H9 (cell line): ENCODE data around the gene RPL22. TPM values are rescaled to one million over a fixed set of nuclear protein-coding genes. Genes with fewer than 3 reads are reported as not detected.

Experiments used
- DNase-seq: peaks from one replicate; pipeline ENCODE4 v3.0.0-alpha.2; 2017
- H2AFZ ChIP-seq: one replicate; pipeline ENCODE4 v1.6.1; 2013; ENCODE audit warnings: mild to moderate bottlenecking, low read length, control low read depth, moderate library complexity
- H2AK5ac ChIP-seq: 2 replicates; pipeline ENCODE4 v1.6.1; 2013; ENCODE audit warnings: low read length, control low read depth, mixed read lengths; ENCODE audit not compliant: insufficient read length
- H2BK120ac ChIP-seq: one replicate; pipeline ENCODE4 v1.6.1; 2013; ENCODE audit warnings: low read depth, mild to moderate bottlenecking, low read length, control low read depth, inconsistent platforms; ENCODE audit not compliant: poor library complexity, severe bottlenecking
- H2BK12ac ChIP-seq: 2 replicates; pipeline ENCODE4 v1.6.1; 2013; ENCODE audit warnings: low read length, control low read depth, mixed read lengths, low read depth; ENCODE audit not compliant: insufficient read length
- H2BK15ac ChIP-seq: 2 replicates; pipeline ENCODE4 v1.6.1; 2013; ENCODE audit warnings: low read depth, low read length, control low read depth
- H2BK20ac ChIP-seq: one replicate; pipeline ENCODE4 v1.6.1; 2013; ENCODE audit warnings: low read depth, mild to moderate bottlenecking, low read length, control low read depth, inconsistent platforms; ENCODE audit not compliant: poor library complexity, severe bottlenecking
- H2BK5ac ChIP-seq: 2 replicates; pipeline ENCODE4 v1.6.1; 2013; ENCODE audit warnings: low read length, control low read depth, mixed read lengths; ENCODE audit not compliant: insufficient read length
- H3K14ac ChIP-seq: 2 replicates; pipeline ENCODE4 v1.6.1; 2013; ENCODE audit warnings: low read length, control low read depth; ENCODE audit not compliant: insufficient read depth
- H3K18ac ChIP-seq: 2 replicates; pipeline ENCODE4 v1.6.1; 2013; ENCODE audit warnings: low read depth, mild to moderate bottlenecking, mixed read lengths, low read length, control low read depth; ENCODE audit not compliant: insufficient read length
- H3K23ac ChIP-seq: 2 replicates; pipeline ENCODE4 v1.6.1; 2013; ENCODE audit warnings: low read length, control low read depth, mixed read lengths, low read depth; ENCODE audit not compliant: insufficient read length
- H3K23me2 ChIP-seq: 2 replicates; pipeline ENCODE4 v1.6.1; 2013; ENCODE audit warnings: low read depth, mild to moderate bottlenecking, mixed read lengths, low read length, control low read depth; ENCODE audit not compliant: insufficient read length, poor library complexity, severe bottlenecking
- H3K27ac ChIP-seq: 2 replicates; pipeline ENCODE4 v1.5.1; 2013; ENCODE audit warnings: low read length, control low read depth, mixed read lengths, low read depth; ENCODE audit not compliant: insufficient read length
- H3K27me3 ChIP-seq: 2 replicates; pipeline ENCODE4 v1.6.1; 2013; ENCODE audit warnings: low read length, control low read depth, inconsistent platforms; ENCODE audit not compliant: insufficient read depth
- H3K4ac ChIP-seq: 2 replicates; pipeline ENCODE4 v1.6.1; 2013; ENCODE audit warnings: low read depth, mild to moderate bottlenecking, control low read depth, inconsistent platforms, low read length, moderate library complexity
- H3K4me1 ChIP-seq: 2 replicates; pipeline ENCODE4 v1.6.1; 2013; ENCODE audit warnings: low read length, control low read depth, inconsistent platforms; ENCODE audit not compliant: insufficient read depth
- H3K4me2 ChIP-seq: 2 replicates; pipeline ENCODE4 v1.6.1; 2013; ENCODE audit warnings: low read length, control low read depth, mixed read lengths; ENCODE audit not compliant: insufficient read length, insufficient read depth
- H3K56ac ChIP-seq: 2 replicates; pipeline ENCODE4 v1.6.1; 2013; ENCODE audit warnings: low read depth, mild to moderate bottlenecking, mixed read lengths, low read length, control low read depth; ENCODE audit not compliant: insufficient read length
- H3K79me1 ChIP-seq: 2 replicates; pipeline ENCODE4 v1.6.1; 2013; ENCODE audit warnings: low read depth, mild to moderate bottlenecking, moderate library complexity, low read length, control low read depth, inconsistent platforms; ENCODE audit not compliant: insufficient read depth, poor library complexity, severe bottlenecking
- H3K79me2 ChIP-seq: 2 replicates; pipeline ENCODE4 v1.6.1; 2013; ENCODE audit warnings: low read length, control low read depth, inconsistent platforms; ENCODE audit not compliant: insufficient read depth
- H3K9ac ChIP-seq: 2 replicates; pipeline ENCODE4 v1.6.1; 2013; ENCODE audit warnings: low read length, control low read depth, mixed read lengths; ENCODE audit not compliant: insufficient read length; ENCODE audit errors: extremely low read depth
- H3K9me3 ChIP-seq: one replicate; pipeline ENCODE4 v1.6.1; 2013; ENCODE audit warnings: low read depth, low read length, inconsistent platforms; ENCODE audit not compliant: control insufficient read depth
- H3T11ph ChIP-seq: one replicate; pipeline ENCODE4 v1.6.1; 2013; ENCODE audit warnings: mild to moderate bottlenecking, low read length, control low read depth, inconsistent platforms
- H4K20me1 ChIP-seq: one replicate; pipeline ENCODE4 v1.6.1; 2013; ENCODE audit not compliant: control insufficient read depth, insufficient read length, insufficient read depth
- H4K5ac ChIP-seq: 2 replicates; pipeline ENCODE4 v1.6.1; 2013; ENCODE audit warnings: low read depth, mild to moderate bottlenecking, mixed read lengths, low read length, control low read depth; ENCODE audit not compliant: insufficient read length
- H4K8ac ChIP-seq: replicated peaks from 2 replicates; pipeline ENCODE4 v1.6.1; 2013; ENCODE audit warnings: low read length, control low read depth, mixed read lengths, low read depth; ENCODE audit not compliant: insufficient read length
- H4K91ac ChIP-seq: 2 replicates; pipeline ENCODE4 v1.6.1; 2013; ENCODE audit warnings: low read depth, mild to moderate bottlenecking, moderate library complexity, mixed read lengths, low read length, control low read depth; ENCODE audit not compliant: insufficient read length
- H3K27ac Mint-ChIP-seq, 3 experiments: 2 replicates in 2 of 3; 3 replicates in 1 of 3; pipeline ENCODE4 v1.8.0; 2020 to 2021; ENCODE audit warnings: mixed read lengths in 3 of 3, mild to moderate bottlenecking in 1 of 3, moderate library complexity in 1 of 3
- H3K27me3 Mint-ChIP-seq: 2 replicates; pipeline ENCODE4 v1.8.0; 2021; ENCODE audit warnings: low read depth, mild to moderate bottlenecking, moderate library complexity, mixed read lengths
- H3K36me3 Mint-ChIP-seq, 3 experiments: 2 replicates in 2 of 3; 3 replicates in 1 of 3; pipeline ENCODE4 v1.8.0; 2020 to 2021; ENCODE audit warnings: low read depth in 3 of 3, mixed read lengths in 3 of 3; ENCODE audit not compliant: insufficient read depth in 1 of 3
- H3K4me1 Mint-ChIP-seq, 2 experiments: 2 replicates each; pipeline ENCODE4 v1.8.0; 2020; ENCODE audit warnings: mixed read lengths in 2 of 2
- H3K4me3 Mint-ChIP-seq, 2 experiments: 2 replicates in 1 of 2; 3 replicates in 1 of 2; pipeline ENCODE4 v1.8.0; 2020 to 2021; ENCODE audit warnings: mild to moderate bottlenecking in 2 of 2, mixed read lengths in 2 of 2, moderate library complexity in 1 of 2
- H3K9me3 Mint-ChIP-seq, 2 experiments: 2 replicates in 1 of 2; 3 replicates in 1 of 2; pipeline ENCODE4 v1.8.0; 2020; ENCODE audit warnings: mild to moderate bottlenecking in 2 of 2, mixed read lengths in 2 of 2, moderate library complexity in 1 of 2
- CTCF ChIP-seq: fragments of 200-600 bp; sonication (generic); conservative IDR thresholded peaks from 3 replicates; pipeline ENCODE4 v1.8.0; 2021; ENCODE audit warnings: antibody characterized with exemption, mild to moderate bottlenecking
- WGBS: extraction: QIAGEN DNeasy Blood & Tissue Kit; methylation state at CpG from one replicate; pipeline ENCODE4 v1.1.7; 2013; ENCODE audit warnings: missing lambda C conversion rate, low lambda C conversion rate, mixed read lengths; ENCODE audit not compliant: insufficient read length; ENCODE audit errors: extremely low coverage; 5-methylcytosine and 5-hydroxymethylcytosine counted together
- total RNA-seq: library from RNA; stranded (reverse); gene quantifications from 2 replicates; pipeline ENCODE4 v1.2.1, GENCODE V29; 2021

RPL22 gene
- total RNA-seq, 1 experiment from 2014 or later: 582 TPM

- Histone ChIP-seq H3K9me3 (no peaks in the 10 kb centered on the region), H3K27me3 (peaks cover 9% of the 10 kb centered on the region; the same call in 1 of the 2 replicates), H3K23ac (no peak overlapping the region), H2BK120ac (no peak overlapping the region), H4K91ac (no peak overlapping the region), H3K79me1 (no peaks in the 10 kb centered on the region), H3K23me2 (peaks cover 12% of the 10 kb centered on the region), H3K9ac (no peak overlapping the region), H4K5ac (no peak overlapping the region), H3K79me2 (no peaks in the 10 kb centered on the region), H3K4me2 (no peak overlapping the region), H3K18ac (no peak overlapping the region), H2BK15ac (no peak overlapping the region), H3K27ac (no peak overlapping the region), H2AFZ (no peak overlapping the region), H4K8ac (no peak overlapping the region), H3T11ph (no peak overlapping the region), H2BK20ac (no peak overlapping the region), H2BK5ac (no peak overlapping the region), H2BK12ac (no peak overlapping the region), H3K4ac (no peak overlapping the region), H3K14ac (no peak overlapping the region), H2AK5ac (no peak overlapping the region), H3K4me1 (no peaks in the 10 kb centered on the region), H3K56ac (no peak overlapping the region), H4K20me1 (no peaks in the 10 kb centered on the region)
- Mint-ChIP-seq H3K4me3 (no peak overlapping the region), H3K27me3 (peaks cover 19% of the 10 kb centered on the region), H3K9me3 (no peaks in the 10 kb centered on the region), H3K36me3 (no peaks in the 10 kb centered on the region), H3K4me1 (peaks cover 1 to 2% of the 10 kb centered on the region in 2 experiments; a peak in 3 of 4 replicates), H3K27ac (no peak overlapping the region)
- TF ChIP-seq CTCF: no peak
- WGBS: no CpG with 5 or more reads among the region's 11 CpGs
- DNase-seq: no peak
These were observed 47.2 kb downstream of the RPL22 start for GRCh38 chr1:6152181-6152580.
